ENCODE measurements around the gene COL21A1. TPM values are rescaled to one million over a fixed set of nuclear protein-coding genes. Genes with fewer than 3 reads are reported as not detected.

The COL21A1 gene
- total and polyA plus RNA-seq, 2 of the 4 experiments (the other 2 are of a cell fraction): 0.05 TPM; not detected in 1

- no peak overlapping the region for H3K4ac ChIP-seq (ENCODE audit: low read depth, low read length)
- H2AFZ ChIP-seq (replicated peaks; ENCODE audit: low read length, poor library complexity): no peak overlapping the region
- H4K5ac ChIP-seq (ENCODE audit: low read depth, low read length): no peak overlapping the region
- no peak overlapping the region for H2AK5ac ChIP-seq (ENCODE audit: low read depth, low read length)
- no peak overlapping the region for H3K4me3 ChIP-seq (ENCODE audit: insufficient read depth, low read depth, low read length)
- H2BK15ac ChIP-seq (ENCODE audit: low read depth, low read length): no peak overlapping the region
- no peak overlapping the region for H2BK20ac ChIP-seq (ENCODE audit: low read depth, low read length)
- intact Hi-C loops (cut with micrococcal nuclease) (no loop called here), in situ Hi-C loops (cut with MboI; ENCODE audit: low sequenced_read_pairs) (no loop called here), dilution Hi-C loops (cut with HindIII; ENCODE audit: low sequenced_read_pairs, unreplicated experiment) (no loop called here)
- CTCF ChIA-PET: no interaction called here
- no peak for ATAC-seq (ENCODE audit: low read depth)
- H3K4me1 ChIP-seq (ENCODE audit: control insufficient read depth, insufficient read depth, low read length): no peaks in the 10 kb centered on the region
- POLR2A ChIA-PET (ENCODE audit: unreplicated experiment): no interaction called here
- no peak overlapping the region for H2BK5ac ChIP-seq (ENCODE audit: low read depth, low read length, poor library complexity, severe bottlenecking)
- TF ChIP-seq CHD1 (IDR thresholded peaks at IDR 0.05; ENCODE audit: low read depth, low read length): no peak
- TF ChIP-seq CEBPB (IDR thresholded peaks at IDR 0.05; ENCODE audit: low read depth, low read length): no peak
- no peak for TF ChIP-seq FOS (IDR thresholded peaks at IDR 0.05; ENCODE audit: low read depth, low read length)
- TF ChIP-seq, protein P1, sequence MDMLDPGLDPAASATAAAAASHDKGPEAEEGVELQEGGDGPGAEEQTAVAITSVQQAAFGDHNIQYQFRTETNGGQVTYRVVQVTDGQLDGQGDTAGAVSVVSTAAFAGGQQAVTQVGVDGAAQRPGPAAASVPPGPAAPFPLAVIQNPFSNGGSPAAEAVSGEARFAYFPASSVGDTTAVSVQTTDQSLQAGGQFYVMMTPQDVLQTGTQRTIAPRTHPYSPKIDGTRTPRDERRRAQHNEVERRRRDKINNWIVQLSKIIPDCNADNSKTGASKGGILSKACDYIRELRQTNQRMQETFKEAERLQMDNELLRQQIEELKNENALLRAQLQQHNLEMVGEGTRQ (IDR thresholded peaks at IDR 0.05; ENCODE audit: low read depth, low read length): no peak
- TF ChIP-seq RCOR1 (IDR thresholded peaks at IDR 0.05; ENCODE audit: insufficient replicate concordance, low read length): no peak
- no peak for TF ChIP-seq NFE2L2 (IDR thresholded peaks at IDR 0.05; ENCODE audit: low read depth, low read length)
- no peak overlapping the region for H2AK9ac ChIP-seq (replicated peaks; ENCODE audit: low read depth, low read length, poor library complexity)
- no peak overlapping the region for H2BK120ac ChIP-seq (ENCODE audit: low read depth, low read length)
- no peak overlapping the region for H3K14ac ChIP-seq (replicated peaks; ENCODE audit: low read depth, low read length)
- no peak overlapping the region for H3K23ac ChIP-seq (ENCODE audit: low read depth, low read length)
- H3K9ac ChIP-seq (ENCODE audit: low read depth, low read length): no peak overlapping the region
- H3K27me3 ChIP-seq (ENCODE audit: control insufficient read depth, insufficient read depth, low read length): no peaks in the 10 kb centered on the region
- H3K79me1 ChIP-seq (ENCODE audit: low read depth in 1 of 2, low read length in 2 of 2): no peaks in the 10 kb centered on the region
- no peaks in the 10 kb centered on the region for H3K36me3 ChIP-seq (ENCODE audit: control insufficient read depth, insufficient read depth, low read length)
- DNase-seq: no peak
- H3K4me2 ChIP-seq (ENCODE audit: low read depth, low read length): no peak overlapping the region
- H3K27ac ChIP-seq (ENCODE audit: insufficient read depth, low read length): no peak overlapping the region
- H4K20me1 ChIP-seq (ENCODE audit: insufficient read depth, low read length): no peaks in the 10 kb centered on the region
- no peak overlapping the region for H4K91ac ChIP-seq (ENCODE audit: insufficient read depth, low read depth, low read length)
- no peak overlapping the region for H3K56ac ChIP-seq (ENCODE audit: extremely low read depth, insufficient read depth, low read length)
- no peak overlapping the region for H3K18ac ChIP-seq (ENCODE audit: low read depth, low read length)
- no TSS peak for BruUV-seq (replicated peaks)
- no peak overlapping the region for H4K8ac ChIP-seq (ENCODE audit: low read depth in 2 of 2, low read length in 2 of 2)
- peaks cover 8% of the 10 kb centered on the region for H3K9me3 ChIP-seq (ENCODE audit: control insufficient read depth, insufficient read depth, low read length)
- no peaks in the 10 kb centered on the region for H3K9me1 ChIP-seq (ENCODE audit: insufficient read depth, low read length)
These were observed 70.6 kb downstream of the COL21A1 start for GRCh38 chr6:56176741-56177140.

Measured in IMR-90 (cell line).